NCI-H1436 treated with DMSO at 0.1 percent for 48 hours (cell line): ENCODE results near the gene CBFA2T3.
"Not testable (repeated sequence)": the region's sequence is repeated elsewhere in the genome, so short reads cannot be mapped to it uniquely, and the experiment has no call there.

Experiments
- DNase-seq: peaks from one replicate; lab custom pipeline; 2025; lab: John Stamatoyannopoulos, UW

Gene CBFA2T3

DNA sequence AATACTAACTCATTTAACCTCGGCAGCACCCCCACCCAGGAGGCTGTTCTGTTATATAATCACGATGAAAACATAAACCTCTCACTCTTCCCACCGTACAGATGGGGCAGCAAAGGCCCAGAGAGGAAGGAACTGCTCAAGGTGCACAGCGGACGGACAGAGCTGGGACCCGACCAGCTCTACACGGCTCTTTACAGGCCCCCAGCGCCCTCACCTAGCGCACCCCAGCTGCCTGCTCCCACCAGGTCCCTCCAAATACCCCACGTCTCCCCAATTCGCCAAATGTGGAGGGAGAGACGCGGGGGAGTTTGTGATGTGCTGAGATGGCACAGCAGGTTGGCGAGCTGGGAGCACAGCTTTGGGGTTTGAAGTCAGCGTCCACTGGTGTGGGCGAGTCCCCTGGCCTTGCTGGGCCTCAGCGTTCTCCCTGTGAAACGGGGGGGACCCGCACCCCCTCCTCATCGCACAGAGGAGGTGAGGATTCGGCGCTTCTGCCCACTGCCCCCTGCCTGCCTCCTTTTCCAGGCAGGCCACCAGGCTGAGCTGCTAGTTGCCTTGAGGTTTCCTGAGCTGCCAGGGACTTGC lies 54.1 kb downstream of the CBFA2T3 start:
- no peak for DNase-seq

DNA sequence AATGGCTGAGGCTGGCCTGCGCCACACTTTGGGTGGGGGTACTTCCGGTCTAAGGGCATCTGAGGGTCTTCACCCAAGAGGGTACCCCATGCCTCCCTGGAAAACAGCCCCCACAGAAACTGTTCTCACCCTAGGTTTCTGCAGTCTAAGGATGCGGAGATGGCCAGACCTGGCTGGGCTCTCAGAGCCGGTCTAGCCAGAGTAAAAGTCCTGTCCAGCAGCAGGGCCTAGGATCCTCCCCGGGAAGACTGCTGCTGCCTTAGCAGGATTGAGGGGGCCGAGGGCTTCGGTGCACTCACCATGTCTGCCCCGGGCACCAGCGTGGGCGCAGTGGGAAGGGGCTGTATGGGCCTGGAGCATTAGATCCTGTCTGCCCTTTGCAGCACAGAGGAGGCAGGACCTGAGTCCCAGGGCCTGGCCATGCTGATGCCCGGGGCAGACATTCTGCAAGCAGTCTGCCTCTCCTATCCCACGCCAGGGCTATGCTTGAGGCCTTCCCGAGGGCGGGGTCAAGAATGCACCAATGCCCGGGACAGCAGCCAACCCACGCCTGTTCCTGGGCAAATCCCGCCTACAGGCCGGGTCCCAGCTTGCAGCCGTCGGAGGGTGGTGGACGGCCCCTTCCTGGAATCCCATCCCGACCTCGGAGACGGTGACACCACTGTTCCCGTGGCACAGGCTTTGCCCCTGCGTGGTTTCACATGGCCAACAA lies 54.7 kb downstream of the CBFA2T3 start:
- no peak for DNase-seq

DNA sequence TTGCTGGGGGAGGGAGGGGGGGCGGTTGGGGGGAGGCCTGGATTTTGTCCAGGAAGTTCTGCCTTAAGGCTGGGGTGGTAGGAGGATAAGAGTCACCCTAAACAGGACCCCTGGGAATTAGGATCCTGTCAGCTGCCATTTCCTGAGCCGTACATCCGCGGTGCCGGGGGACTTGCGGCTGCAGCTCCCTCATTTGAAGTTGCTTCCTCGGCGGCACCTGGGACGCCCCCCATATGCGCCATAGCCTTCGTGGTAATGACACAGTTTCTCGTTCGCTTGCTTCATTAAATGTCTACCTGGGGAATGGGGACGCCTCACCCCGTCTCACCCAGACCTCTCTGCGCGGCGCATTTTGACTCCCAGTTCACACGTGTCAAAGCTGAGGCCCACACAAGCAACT lies 55.4 kb downstream of the CBFA2T3 start:
- no peak for DNase-seq

DNA sequence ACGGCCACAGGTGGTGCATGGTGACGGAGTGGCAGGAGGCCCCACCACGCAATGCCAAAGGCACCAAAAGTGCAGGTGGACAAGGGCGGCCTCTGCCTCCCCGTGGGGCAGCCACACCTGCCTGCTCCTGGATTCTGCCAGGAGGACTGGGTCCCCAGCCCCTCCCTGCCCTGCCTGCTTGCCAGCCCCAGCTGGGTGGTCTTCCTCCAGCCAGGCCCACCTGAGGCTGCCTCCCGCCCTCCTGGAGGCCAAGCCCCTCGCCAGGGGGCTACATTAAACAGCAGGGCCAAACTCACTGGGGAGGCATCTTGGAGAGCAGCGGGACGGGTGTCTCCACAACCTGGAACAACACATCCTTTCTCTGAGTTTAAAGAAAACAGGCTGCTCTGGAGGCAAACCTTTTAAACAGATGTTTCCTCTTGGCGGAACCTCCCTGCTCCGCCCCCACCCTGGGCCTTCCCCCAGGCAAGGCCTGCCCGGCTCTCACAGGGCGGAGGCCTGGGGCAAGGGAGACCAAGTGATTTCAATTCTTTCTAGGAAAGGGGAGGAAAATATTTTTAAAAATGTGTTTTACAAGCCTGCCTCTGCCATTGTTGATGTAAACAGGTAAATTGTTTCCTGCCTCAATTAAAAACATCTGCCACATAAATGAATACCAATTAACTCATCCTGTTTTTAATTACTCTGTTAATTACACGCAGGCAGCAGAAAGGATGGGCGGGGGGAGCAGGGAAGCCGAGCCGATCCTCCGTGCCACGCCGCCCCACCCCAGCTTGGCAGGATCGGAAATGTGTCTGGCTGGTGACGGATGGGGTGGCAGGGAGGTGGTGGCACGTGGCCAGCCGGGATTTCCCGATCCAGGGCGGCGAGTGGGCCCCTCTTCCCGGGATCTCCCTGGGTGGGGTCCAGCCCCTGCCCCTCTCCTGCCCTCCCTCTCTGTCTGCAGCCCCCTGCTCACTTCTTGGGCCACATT lies 56.1 kb downstream of the CBFA2T3 start:
- DNase-seq, result no peak

DNA sequence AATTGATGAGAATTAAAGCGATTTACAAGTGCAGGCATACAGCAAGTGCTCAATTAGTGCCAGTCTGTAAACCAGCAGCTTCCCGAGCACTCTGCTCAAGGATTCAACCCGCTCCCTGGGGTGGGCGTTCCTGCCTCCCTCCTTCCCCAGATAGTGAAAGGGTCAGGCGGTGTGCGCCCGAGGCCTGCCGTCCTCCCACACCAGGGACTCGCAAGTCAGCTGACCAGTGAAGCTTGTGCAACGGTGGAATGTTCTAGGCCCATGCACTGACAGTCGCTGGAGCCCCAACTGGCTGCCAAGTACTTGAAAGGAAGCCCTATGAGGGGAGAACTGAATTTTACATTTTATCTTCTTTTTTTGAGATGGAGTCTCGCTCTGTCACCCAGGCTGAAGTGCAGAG lies 57.1 kb downstream of the CBFA2T3 start:
- DNase-seq, result no peak

DNA sequence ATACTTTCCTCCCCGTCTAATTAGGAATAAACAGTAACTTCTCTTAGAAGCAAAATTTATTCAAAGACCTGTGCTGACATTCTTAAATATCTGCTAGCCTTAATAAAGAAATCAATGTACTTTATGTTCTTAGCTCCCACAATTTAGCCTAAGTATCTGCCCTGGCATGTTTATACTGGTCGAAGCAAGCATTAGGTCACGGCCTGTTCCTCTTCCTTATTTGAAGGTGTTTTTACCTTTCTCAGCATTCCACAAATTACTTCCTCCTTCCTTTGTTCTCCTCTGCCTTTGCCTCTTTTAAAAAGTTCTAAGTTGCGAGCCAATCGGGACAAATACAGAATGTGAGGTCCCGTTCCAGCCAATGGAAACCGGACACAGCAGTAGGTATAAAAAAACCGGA lies 58.1 kb downstream of the CBFA2T3 start:
- not testable (repeated sequence) for DNase-seq

DNA sequence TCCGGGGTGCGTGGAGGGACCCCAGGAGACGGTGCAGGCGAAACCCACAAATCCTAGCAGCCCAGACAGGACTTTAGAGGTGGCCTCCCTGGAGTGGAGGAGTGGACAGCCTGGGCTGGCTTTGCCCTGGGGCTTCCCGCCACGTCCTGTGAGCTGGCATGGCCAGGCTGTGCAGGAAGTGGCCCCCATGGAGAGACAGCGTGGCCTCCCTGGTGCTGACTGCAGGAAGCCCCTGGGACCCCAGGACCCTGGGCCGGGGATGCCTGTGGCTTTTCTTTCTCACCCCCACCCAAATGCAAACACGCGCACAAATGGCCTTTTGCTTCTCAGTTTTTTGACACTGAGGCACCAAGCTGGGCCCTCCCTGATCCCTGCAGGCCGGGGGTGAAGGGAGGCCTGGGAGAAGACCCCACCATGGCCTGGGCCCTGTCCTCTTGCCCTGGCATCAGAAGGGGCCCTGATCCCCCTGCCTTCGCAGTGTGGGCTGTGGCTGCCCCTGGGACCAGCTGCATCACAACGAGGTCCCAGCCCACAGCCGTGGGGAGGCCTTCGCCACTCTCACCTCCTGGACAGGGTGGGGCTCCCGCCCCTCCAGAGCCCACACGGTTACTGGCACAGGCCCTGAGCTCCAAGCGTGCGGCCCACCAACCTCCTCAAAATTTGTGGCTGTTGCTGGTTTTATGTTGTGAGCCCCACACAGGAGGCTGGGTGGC lies 58.9 kb downstream of the CBFA2T3 start:
- DNase-seq, result no peak

DNA sequence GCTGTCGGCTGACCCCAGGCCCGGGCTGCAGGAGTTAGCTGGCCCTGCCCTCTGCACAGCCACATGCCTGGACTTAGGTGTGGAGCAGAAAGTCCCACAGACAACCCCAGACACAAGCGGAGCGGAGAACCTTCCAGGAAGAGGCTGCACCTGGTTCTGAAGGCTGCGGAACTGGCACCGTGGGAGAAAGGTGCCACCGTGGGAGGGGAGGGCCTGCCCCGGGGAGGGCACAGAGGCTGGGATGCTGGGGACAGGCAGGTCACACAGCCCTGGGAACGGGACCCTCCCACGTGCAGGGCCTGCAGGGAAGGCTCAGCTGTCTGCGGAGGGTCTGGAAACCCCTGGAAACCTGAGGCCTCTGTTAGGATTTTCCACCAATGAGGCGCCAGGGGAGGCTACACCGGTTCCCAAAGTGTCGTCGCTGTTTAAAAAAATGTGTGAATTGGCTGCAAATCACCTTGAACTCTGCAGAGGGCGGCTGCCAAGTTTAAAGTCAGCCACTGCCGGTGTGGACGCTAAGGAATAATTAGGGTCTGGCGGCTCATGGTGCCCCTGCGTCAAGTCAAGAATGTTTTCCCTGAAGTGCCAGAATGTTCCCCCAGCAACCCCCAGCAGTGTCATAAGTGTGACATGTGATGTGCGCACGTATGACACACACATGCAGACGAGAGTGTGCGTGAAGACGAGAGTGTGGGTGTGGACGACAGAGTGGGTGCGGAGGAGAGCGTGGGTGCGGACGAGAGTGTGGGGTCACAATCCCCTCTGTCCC lies 59.7 kb downstream of the CBFA2T3 start:
- no peak for DNase-seq

DNA sequence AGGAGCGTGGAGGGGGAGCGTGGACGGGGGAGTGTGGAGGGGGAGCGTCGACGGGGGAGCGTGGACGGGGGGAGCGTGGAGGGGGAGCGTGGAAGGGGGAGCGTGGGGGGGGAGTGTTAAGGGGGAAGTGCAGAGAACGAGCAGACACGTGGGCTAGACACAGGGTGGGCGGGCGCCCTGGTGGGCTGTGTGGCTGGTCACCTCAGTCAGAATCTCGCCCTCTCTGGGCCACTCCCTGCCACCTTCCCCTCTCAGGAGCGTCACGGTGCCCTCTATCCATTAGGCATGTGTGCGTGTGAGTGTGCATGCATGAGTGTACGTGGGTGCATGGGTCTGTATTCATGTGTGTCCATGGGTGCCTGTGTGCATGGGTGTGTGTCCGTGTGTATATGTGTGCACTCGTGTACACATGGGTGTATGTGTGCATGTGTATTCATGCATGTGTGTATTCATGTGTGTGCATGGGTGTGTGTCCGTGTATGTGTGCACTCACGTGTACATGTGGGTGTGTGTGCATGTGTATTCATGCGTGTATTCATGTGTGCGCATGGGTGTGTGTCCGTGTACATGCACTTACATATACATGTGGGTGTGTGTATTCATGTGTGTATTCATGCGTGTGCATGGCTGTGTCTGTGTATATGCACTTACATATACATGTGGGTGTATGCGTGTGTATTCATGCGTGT lies 61.2 kb downstream of the CBFA2T3 start:
- DNase-seq, result no peak

DNA sequence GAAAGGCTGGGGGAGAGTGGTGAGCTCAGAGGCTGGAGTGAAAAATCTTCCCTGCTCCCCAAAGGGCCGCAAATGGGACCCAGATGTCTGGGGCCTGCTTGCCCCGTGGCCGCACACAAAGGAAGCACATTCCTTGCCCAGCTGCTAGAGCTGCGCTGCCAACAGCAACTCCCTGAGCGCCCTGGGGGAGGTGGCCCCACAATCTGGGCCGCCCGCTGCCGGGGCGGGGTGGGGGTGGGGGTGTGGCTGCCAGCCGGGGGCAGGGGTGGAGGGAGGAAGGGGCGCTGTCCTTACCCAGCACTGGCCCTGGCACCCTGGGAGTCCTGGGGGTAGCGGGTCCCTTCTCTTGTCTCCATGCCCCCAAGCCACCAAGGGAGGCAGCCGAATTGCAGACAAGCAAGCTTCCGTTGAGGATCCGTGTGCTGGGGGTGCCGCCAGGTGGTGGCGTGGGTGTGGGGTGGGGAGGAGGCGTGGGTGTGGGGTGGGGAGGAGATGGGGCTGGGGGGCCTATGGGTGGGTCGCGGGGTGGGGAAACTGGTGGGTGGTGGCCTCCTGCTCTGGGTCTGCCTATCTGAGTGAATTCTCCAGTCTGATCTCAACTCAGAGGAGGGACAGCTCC lies 62.1 kb downstream of the CBFA2T3 start:
- DNase-seq, result no peak

DNA sequence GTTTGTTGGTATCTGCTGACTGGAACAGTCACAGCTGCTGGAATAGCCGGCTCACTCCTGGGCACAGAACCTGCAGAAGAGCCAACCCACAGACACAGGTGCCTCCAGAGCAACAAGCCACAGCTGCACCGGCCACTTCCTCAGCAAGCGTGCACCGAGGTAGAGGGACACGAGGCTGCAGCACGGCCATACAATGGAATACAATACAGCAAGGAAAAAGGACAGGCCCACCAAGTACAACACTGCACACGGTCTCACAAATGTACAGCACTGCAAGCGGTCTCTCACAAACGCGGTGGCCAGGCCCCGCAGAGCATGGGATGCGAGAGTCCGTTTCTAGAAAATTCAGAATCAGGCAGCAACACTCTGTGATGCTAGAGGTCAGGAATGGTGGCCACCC lies 63.1 kb downstream of the CBFA2T3 start:
- no peak for DNase-seq

DNA sequence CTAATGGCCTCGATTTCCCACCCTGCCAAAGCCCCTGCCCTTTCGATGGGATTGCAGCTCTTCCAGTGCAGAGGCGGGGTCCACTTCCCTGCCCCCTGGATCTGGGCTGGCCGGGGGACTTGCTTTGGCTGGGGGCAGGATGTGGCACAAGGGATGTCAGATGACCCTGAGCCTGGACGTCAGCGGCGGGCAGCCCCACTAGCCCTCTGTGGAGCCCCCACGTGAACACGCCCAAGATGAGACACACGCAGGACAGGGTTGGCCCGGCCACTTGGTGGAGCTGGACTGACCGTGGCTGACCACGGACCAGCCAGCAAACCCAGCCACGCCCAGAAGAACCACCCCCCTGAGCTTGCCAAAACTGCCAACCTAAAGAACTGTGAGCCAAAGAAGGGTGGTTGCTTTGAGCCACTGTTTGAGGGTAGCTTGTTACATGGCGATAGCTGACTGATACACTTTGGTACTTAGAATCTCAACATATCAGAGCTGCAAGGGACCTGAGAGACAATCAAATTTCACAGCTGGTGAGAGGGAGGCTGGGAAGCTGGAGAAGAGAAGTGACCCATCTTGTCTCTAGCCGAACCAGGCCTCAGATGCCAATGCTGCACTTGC lies 63.9 kb downstream of the CBFA2T3 start:
- no peak for DNase-seq

DNA sequence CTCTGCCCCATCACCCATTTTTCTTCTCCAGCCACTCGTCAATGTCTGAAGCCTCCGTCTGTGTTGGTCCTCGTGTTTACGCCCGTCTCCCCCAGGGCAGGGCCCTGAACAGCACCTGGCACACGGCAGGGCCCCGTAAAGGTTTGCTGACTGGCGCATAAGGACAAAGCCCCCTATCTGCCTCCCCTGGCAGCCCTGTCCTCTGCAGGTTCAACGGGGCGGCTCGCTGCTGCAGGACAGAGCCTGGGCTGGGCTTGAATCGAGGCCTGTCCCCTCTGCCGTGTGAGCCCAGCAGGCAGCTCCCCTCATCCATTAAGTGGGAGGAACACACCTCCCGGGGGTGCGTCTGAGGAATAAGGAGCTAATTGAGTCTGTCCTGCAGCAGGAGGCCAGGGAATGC lies 64.5 kb downstream of the CBFA2T3 start:
- DNase-seq, result no peak

DNA sequence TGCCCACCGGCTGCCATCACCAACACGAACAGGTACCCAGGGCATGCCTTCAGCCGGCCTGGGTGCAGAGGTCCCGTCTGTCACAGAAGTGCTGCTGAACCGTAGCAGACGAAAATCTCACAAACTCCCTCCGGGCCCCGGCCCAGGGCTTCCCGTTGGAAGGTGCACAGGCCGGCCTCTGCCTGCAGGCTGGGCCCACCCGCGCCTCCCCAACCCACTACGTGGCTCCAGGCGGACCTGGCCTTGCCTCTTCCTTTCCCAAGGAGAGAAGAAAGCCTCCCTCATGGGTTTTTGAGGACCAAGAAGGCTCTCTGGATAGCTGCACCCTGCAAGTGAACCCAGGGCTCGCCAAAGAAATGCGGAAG lies 65.1 kb downstream of the CBFA2T3 start:
- no peak for DNase-seq

DNA sequence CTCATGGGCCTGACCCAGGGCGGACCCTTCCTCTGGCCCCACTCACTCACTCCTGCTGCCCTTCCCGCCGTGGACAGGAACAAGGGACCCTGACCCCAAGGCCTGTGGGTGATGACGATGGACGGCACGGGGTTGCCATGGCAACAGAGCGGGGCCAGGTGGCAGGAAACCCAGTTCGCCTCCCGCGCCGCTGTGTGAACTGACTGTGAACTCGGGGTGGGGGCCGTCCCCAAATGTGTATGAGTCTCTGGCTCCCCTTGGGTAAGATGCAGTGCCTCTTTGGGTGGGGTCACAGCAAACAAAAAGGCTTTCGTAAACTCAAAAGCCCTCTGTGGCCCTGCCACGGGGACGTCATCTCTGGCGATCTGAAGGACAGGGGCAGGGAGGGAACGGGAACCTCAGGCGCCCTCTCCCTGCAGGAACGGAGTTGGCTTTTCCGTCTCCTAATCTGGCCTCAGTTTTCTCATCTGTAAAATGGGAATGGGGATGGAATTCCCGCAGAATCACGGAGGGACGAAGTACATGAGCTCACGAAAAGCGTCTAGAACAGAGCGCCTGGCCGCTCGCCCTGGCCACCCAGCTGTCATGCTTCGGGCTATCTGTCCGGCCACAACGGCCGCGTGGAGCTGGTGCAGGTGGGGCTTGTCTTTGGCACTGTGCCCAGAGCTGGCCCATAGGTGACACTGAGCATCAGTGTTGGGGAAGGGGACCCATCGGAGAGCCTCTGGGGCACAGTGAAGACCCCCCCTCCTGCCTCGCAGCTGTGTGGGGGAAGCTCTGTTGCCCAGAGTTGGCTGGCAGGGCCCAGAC lies 65.7 kb downstream of the CBFA2T3 start:
- DNase-seq, result no peak

DNA sequence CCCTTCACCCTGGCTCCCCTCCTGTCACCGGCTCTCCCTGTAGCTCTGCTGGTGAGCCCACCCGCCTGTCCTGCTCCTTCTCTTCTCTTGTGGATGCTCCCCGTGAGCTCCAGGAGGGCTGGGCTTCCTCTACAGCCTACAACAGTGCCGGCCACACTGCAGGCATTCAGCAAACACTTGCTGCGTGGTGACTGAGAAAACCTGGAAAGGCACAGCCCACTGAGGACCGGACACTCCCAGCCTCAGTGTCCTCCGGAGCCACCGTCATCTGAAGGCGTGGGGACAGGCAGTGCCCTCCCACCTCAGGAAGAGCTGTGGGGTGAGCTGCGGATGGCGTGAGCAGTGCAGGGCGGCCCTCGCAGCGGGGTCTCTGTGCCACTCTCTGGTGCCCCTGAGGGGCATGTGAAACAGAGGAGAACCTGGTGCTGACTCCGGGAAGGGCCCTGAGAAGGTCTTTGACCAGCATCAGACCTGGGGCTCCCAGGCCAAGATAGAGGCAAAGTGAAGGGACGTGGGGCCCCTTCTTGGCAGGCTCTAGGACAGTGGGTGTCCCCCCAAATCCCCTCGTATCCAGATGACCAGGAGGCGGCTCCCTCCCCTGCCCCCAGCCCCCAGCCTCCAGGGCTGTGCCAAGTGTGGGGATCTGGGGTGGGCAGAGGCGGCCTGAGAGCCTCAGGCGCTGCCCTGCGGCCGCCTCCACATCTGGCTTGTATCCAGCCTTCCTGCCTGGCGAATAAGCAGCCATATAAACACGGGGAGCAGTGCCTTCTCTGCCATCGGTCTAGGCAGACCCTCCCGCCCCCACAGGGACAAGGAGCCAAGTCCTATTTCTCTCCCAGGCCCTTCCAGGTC lies 66.5 kb downstream of the CBFA2T3 start:
- DNase-seq, result no peak

DNA sequence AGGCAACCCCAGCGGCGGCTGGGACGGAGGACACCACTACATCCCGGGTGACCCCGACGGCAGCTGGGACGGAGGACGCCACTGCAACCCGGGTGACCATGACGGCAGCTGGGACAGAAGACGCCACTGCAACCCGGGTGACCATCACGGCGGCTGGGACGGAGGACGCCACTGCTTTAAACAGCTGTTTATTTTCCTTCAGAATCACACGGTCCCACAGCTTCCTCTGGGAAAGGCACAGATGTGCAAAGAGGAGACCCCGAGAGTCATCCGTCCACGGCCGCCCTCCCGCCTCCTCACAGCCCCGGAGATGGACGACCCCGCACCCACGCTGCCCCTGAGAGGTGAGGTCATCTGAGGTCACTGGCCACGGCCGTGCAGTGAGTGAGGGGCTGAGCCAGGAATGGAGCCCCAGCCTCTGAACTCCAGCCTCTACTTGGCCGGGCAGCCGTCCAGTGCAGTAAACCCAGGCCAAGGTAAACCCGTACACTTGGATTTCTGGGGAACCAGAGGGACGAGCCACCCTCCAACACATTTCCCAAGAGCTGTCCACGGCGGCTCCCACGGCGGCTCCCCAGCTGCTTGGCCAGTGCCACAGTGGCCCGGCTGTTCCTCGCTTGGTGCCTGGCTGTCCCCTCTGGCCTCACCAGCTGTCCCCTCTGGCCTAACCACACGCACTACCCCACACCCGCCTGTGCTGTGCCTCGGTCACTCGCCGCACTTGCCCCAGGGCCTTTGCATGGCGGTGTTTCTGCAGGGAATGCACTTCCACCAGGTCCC lies 67.4 kb downstream of the CBFA2T3 start:
- no peak for DNase-seq
